IMR-90 (cell line): ENCODE results near the gene RAP1GAP2. TPM values are rescaled to one million over a fixed set of nuclear protein-coding genes. Genes with fewer than 3 reads are reported as not detected.

Experiments used
- ATAC-seq: fragments of 200-7000 bp; cut with Tn5 transposase; 2 replicates; pipeline ENCODE4 v1.9.1; 2020; ENCODE audit warnings: low read depth, mild to moderate bottlenecking, moderate library complexity
- BruUV-seq: library from RNA; stranded (reverse); fragments of 400-500 nt; replicated peaks from 2 replicates; lab custom pipeline; 2021; lab: Mats Ljungman, UMichigan
- CTCF ChIA-PET: fragments of 300-600 bp; formaldehyde crosslinking; extraction: SDS; loops from one replicate; lab custom pipeline; 2021; ENCODE audit warnings: antibody characterized with exemption; lab: Yijun Ruan, JAX
- POLR2A ChIA-PET: fragments of 300-600 bp; sonication (Branson Sonifier 250); formaldehyde crosslinking; loops from one replicate; lab custom pipeline; 2022; ENCODE audit warnings: antibody characterized with exemption; ENCODE audit not compliant: unreplicated experiment; lab: Charles Lee
- DNase-seq: peaks from one replicate; pipeline ENCODE4 v3.0.0; 2013
- H2AFZ ChIP-seq: replicated peaks from 2 replicates; pipeline ENCODE3; 2013; ENCODE audit warnings: low read length, mild to moderate bottlenecking; ENCODE audit not compliant: poor library complexity
- H2AK5ac ChIP-seq: 2 replicates; pipeline ENCODE4 v1.6.1; 2013; ENCODE audit warnings: low read depth, low read length, inconsistent platforms
- H2AK9ac ChIP-seq: replicated peaks from 2 replicates; pipeline ENCODE3; 2013; ENCODE audit warnings: mild to moderate bottlenecking, low read depth, low read length, moderate library complexity; ENCODE audit not compliant: poor library complexity
- H2BK120ac ChIP-seq: 2 replicates; pipeline ENCODE4 v1.6.1; 2013; ENCODE audit warnings: low read depth, low read length, inconsistent platforms
- H2BK15ac ChIP-seq: 3 replicates; pipeline ENCODE4 v1.6.1; 2013; ENCODE audit warnings: low read depth, low read length, inconsistent platforms
- H2BK20ac ChIP-seq: 2 replicates; pipeline ENCODE4 v1.6.1; 2013; ENCODE audit warnings: low read depth, mild to moderate bottlenecking, inconsistent platforms, low read length, moderate library complexity
- H2BK5ac ChIP-seq: 2 replicates; pipeline ENCODE4 v1.6.1; 2013; ENCODE audit warnings: mild to moderate bottlenecking, low read depth, low read length, inconsistent platforms; ENCODE audit not compliant: poor library complexity, severe bottlenecking
- H3K14ac ChIP-seq: replicated peaks from 2 replicates; pipeline ENCODE4 v1.6.1; 2013; ENCODE audit warnings: low read depth, low read length, inconsistent platforms
- H3K18ac ChIP-seq: 2 replicates; pipeline ENCODE4 v1.6.1; 2013; ENCODE audit warnings: low read depth, low read length, control low read depth
- H3K23ac ChIP-seq: 2 replicates; pipeline ENCODE4 v1.6.1; 2013; ENCODE audit warnings: low read depth, low read length, inconsistent platforms
- H3K27ac ChIP-seq: 2 replicates; pipeline ENCODE4 v1.5.1; 2013; ENCODE audit warnings: mild to moderate bottlenecking, control low read depth, low read length; ENCODE audit not compliant: insufficient read depth
- H3K27me3 ChIP-seq: 2 replicates; pipeline ENCODE4 v1.6.1; 2013; ENCODE audit warnings: low read length; ENCODE audit not compliant: control insufficient read depth, insufficient read depth
- H3K36me3 ChIP-seq: 2 replicates; pipeline ENCODE4 v1.6.1; 2013; ENCODE audit warnings: low read length, mixed read lengths; ENCODE audit not compliant: control insufficient read depth, insufficient read depth
- H3K4ac ChIP-seq: 2 replicates; pipeline ENCODE4 v1.6.1; 2013; ENCODE audit warnings: low read depth, low read length, inconsistent platforms
- H3K4me1 ChIP-seq: 2 replicates; pipeline ENCODE4 v1.6.1; 2013; ENCODE audit warnings: low read length, mixed read lengths; ENCODE audit not compliant: control insufficient read depth, insufficient read depth
- H3K4me2 ChIP-seq: 2 replicates; pipeline ENCODE4 v1.6.1; 2013; ENCODE audit warnings: low read depth, mild to moderate bottlenecking, control low read depth, low read length, moderate library complexity
- H3K4me3 ChIP-seq: 2 replicates; pipeline ENCODE4 v1.5.1; 2013; ENCODE audit warnings: low read depth, mild to moderate bottlenecking, control low read depth, low read length, moderate library complexity; ENCODE audit not compliant: insufficient read depth
- H3K56ac ChIP-seq: 2 replicates; pipeline ENCODE4 v1.6.1; 2013; ENCODE audit warnings: low read length, inconsistent platforms; ENCODE audit not compliant: insufficient read depth; ENCODE audit errors: extremely low read depth
- H3K79me1 ChIP-seq, 2 experiments: 2 replicates each; pipeline ENCODE4 v1.6.1; 2013; ENCODE audit warnings: low read length in 2 of 2, inconsistent platforms in 1 of 2, low read depth in 1 of 2
- H3K9ac ChIP-seq: 2 replicates; pipeline ENCODE4 v1.6.1; 2013; ENCODE audit warnings: low read depth, low read length, control low read depth
- H3K9me1 ChIP-seq: 2 replicates; pipeline ENCODE4 v1.6.1; 2013; ENCODE audit warnings: low read length, inconsistent platforms; ENCODE audit not compliant: insufficient read depth
- H3K9me3 ChIP-seq: 2 replicates; pipeline ENCODE4 v1.6.1; 2013; ENCODE audit warnings: low read length; ENCODE audit not compliant: control insufficient read depth, insufficient read depth
- H4K20me1 ChIP-seq: 2 replicates; pipeline ENCODE4 v1.6.1; 2013; ENCODE audit warnings: low read length, inconsistent platforms; ENCODE audit not compliant: insufficient read depth
- H4K5ac ChIP-seq: 2 replicates; pipeline ENCODE4 v1.6.1; 2013; ENCODE audit warnings: mild to moderate bottlenecking, low read depth, low read length, control low read depth
- H4K8ac ChIP-seq, 2 experiments: 2 replicates each; pipeline ENCODE4 v1.6.1; 2013; ENCODE audit warnings: low read depth in 2 of 2, low read length in 2 of 2, control low read depth in 1 of 2, inconsistent platforms in 1 of 2
- H4K91ac ChIP-seq: 2 replicates; pipeline ENCODE4 v1.6.1; 2013; ENCODE audit warnings: low read depth, low read length, inconsistent platforms; ENCODE audit not compliant: insufficient read depth
- CHD1 ChIP-seq: IDR thresholded peaks from 2 replicates; pipeline ENCODE4 v1.6.1; 2012; ENCODE audit warnings: low read depth, low read length, improper control_type of control experiment
- ELK1 ChIP-seq: fragments of 150-350 bp; IDR thresholded peaks from 2 replicates; pipeline ENCODE4 v1.6.1; 2016; ENCODE audit warnings: low read depth, mild to moderate bottlenecking, low read length, moderate library complexity, borderline replicate concordance
- MAFK ChIP-seq: IDR thresholded peaks from 2 replicates; pipeline ENCODE4 v1.6.1; 2012; ENCODE audit warnings: low read depth, low read length, improper control_type of control experiment
- MAZ ChIP-seq: IDR thresholded peaks from 2 replicates; pipeline ENCODE4 v1.6.1; 2012; ENCODE audit warnings: low read depth, mild to moderate bottlenecking, low read length, improper control_type of control experiment, moderate library complexity, borderline replicate concordance
- NFE2L2 ChIP-seq: fragments of 150-350 bp; IDR thresholded peaks from 2 replicates; pipeline ENCODE4 v1.6.1; 2016; ENCODE audit warnings: low read depth, mild to moderate bottlenecking, low read length
- POLR2A ChIP-seq: IDR thresholded peaks from 2 replicates; pipeline ENCODE4 v1.6.1; 2012; ENCODE audit warnings: mild to moderate bottlenecking, low read depth, low read length
- RAD21 ChIP-seq: IDR thresholded peaks from 2 replicates; pipeline ENCODE4 v1.6.1; 2012; ENCODE audit warnings: low read length, improper control_type of control experiment
- RFX5 ChIP-seq: IDR thresholded peaks from 2 replicates; pipeline ENCODE4 v1.8.0; 2012; ENCODE audit warnings: low read depth, mild to moderate bottlenecking, low read length, moderate library complexity
- whole genome bisulfite sequencing, 2 experiments: methylation state at CpG; one replicate each; pipeline versions ENCODE4 v1.1.5 to v1.1.7; 2013; ENCODE audit warnings: missing lambda C conversion rate in 2 of 2; ENCODE audit not compliant: insufficient read length in 1 of 2; ENCODE audit errors: extremely low coverage in 2 of 2; 5-methylcytosine and 5-hydroxymethylcytosine counted together
- dilution Hi-C: fragments of 300-500 bp; cut with HindIII; formaldehyde crosslinking; loops from one replicate; pipeline ENCODE4 v1.14.3; 2018; ENCODE audit warnings: low sequenced_read_pairs; ENCODE audit not compliant: unreplicated experiment
- in situ Hi-C: fragments of 300-500 bp; cut with MboI; formaldehyde crosslinking; loops from 3 replicates; pipeline ENCODE4 v1.14.3; 2019; ENCODE audit warnings: low sequenced_read_pairs, inconsistent platforms, mixed read lengths
- intact Hi-C: fragments of 100-400 bp; cut with micrococcal nuclease; formaldehyde crosslinking; loops from 2 replicates; pipeline ENCODE4 v1.10.0; 2022
- polyA plus RNA-seq, 3 experiments: library from polyadenylated mRNA; depleted of rRNA; stranded (reverse); fragments of >200 nt; gene quantifications; 2 replicates each; pipeline ENCODE4 v1.2.3, GENCODE V29; 2012; ENCODE audit warnings: low replicate concordance in 1 of 3
- total RNA-seq: library from RNA; depleted of rRNA; stranded (reverse); fragments of >200 nt; gene quantifications from 2 replicates; pipeline ENCODE4 v1.2.3, GENCODE V29; 2012

RAP1GAP2 gene
- total and polyA plus RNA-seq, 2 of the 4 experiments (the other 2 are of a cell fraction) = 5.7 to 7.5 TPM

- WGBS, 2 experiments = no CpG with 5 or more reads among the region's 2 CpGs
These were observed 228.1 kb downstream of the RAP1GAP2 start for GRCh38 chr17:3024346-3024745.

More at GRCh38 chr17:3024346-3024745, 228.1 kb downstream of the RAP1GAP2 start:
- Histone ChIP-seq H3K23ac (no peak overlapping the region), H2BK5ac (no peak overlapping the region), H3K4me2 (no peak overlapping the region), H4K91ac (no peak overlapping the region), H2BK120ac (no peak overlapping the region), H3K4me1 (no peaks in the 10 kb centered on the region), H2AFZ (no peak overlapping the region), H2BK20ac (no peak overlapping the region), H2AK5ac (no peak overlapping the region), H3K14ac (no peak overlapping the region), H3K4ac (no peak overlapping the region), H3K56ac (no peak overlapping the region), H3K9ac (no peak overlapping the region), H2AK9ac (no peak overlapping the region), H3K79me1 (0 out of 4 replicates have a peak, but pooled peaks cover 0 to 4% of the 10 kb centered on the region in 2 experiments), H3K9me1 (no peaks in the 10 kb centered on the region), H4K5ac (no peak overlapping the region), H3K9me3 (peaks cover 4% of the 10 kb centered on the region), H4K8ac (no peak overlapping the region), H3K18ac (no peak overlapping the region), H3K36me3 (peaks cover 4% of the 10 kb centered on the region), H3K27ac (no peak overlapping the region), H2BK15ac (no peak overlapping the region), H4K20me1 (no peaks in the 10 kb centered on the region), H3K4me3 (no peak overlapping the region), H3K27me3 (no peaks in the 10 kb centered on the region)
- in situ Hi-C loops (no loop called here), intact Hi-C loops (no loop called here), dilution Hi-C loops (no loop called here)
- POLR2A ChIA-PET = no interaction called here
- no TSS peak for BruUV-seq
- ATAC-seq (no peak), DNase-seq (no peak)
- CTCF ChIA-PET = no interaction called here
- TF ChIP-seq CHD1 = no peak
- TF ChIP-seq NFE2L2 = no peak
- TF ChIP-seq RAD21 = no peak
- TF ChIP-seq RFX5 = no peak
- no peak for TF ChIP-seq POLR2A
- TF ChIP-seq MAZ = no peak
- TF ChIP-seq ELK1 = no peak
- TF ChIP-seq MAFK = no peak
